ENCODE measurements around the gene PGLYRP4. TPM values are rescaled to one million over a fixed set of nuclear protein-coding genes. Genes with fewer than 3 reads are reported as not detected.

Gene PGLYRP4
- total and polyA plus RNA-seq, 2 donors from 2014 or later: not detected

- DNase-seq: no peak
- Histone ChIP-seq H3K4me1 (ENCODE audit: control insufficient read depth in 2 of 3, insufficient read depth in 2 of 3, low read depth in 1 of 3, low read length in 3 of 3) (no peaks in the 10 kb centered on the region), H3K9ac (ENCODE audit: low read length in 3 of 3) (no peak overlapping the region), H3K27ac (ENCODE audit: low read depth in 2 of 2, low read length in 2 of 2) (no peak overlapping the region), H3K27me3 (ENCODE audit: control insufficient read depth, insufficient read depth, low read length) (no peaks in the 10 kb centered on the region), H3K9me3 (ENCODE audit: control insufficient read depth in 2 of 3, insufficient read depth in 1 of 3, low read length in 3 of 3) (no peaks in the 10 kb centered on the region), H3K4me3 (ENCODE audit: low read length in 3 of 3) (no peak overlapping the region), H3K36me3 (ENCODE audit: control insufficient read depth in 2 of 3, insufficient read depth in 3 of 3, low read length in 3 of 3) (no peaks in the 10 kb centered on the region)
- FAIRE-seq: no peak
- intact Hi-C loops (cut with DNase I): no loop called here
- no peak for TF ChIP-seq CTCF (IDR thresholded peaks at IDR 0.05; ENCODE audit: borderline replicate concordance, extremely low read depth, insufficient read depth)
These were observed 48.6 kb upstream of the PGLYRP4 start for GRCh38 chr1:153397051-153397923.

GRCh38 chr1:153396461-153396860, 47.8 kb upstream of the PGLYRP4 start:
- no peak overlapping the region for H3K9ac ChIP-seq (ENCODE audit: low read length in 3 of 3)

GRCh38 chr1:153395776-153396175, 47.1 kb upstream of the PGLYRP4 start:
- no peaks in the 10 kb centered on the region for H3K36me3 ChIP-seq (ENCODE audit: control insufficient read depth in 2 of 3, insufficient read depth in 3 of 3, low read length in 3 of 3)
- H3K9ac ChIP-seq (ENCODE audit: low read length in 3 of 3): no peak overlapping the region
- H3K27ac ChIP-seq (ENCODE audit: low read depth in 2 of 2, low read length in 2 of 2): no peak overlapping the region
- no peak overlapping the region for H3K4me3 ChIP-seq (ENCODE audit: low read length in 3 of 3)
- no peaks in the 10 kb centered on the region for H3K4me1 ChIP-seq (ENCODE audit: control insufficient read depth in 2 of 3, insufficient read depth in 2 of 3, low read depth in 1 of 3, low read length in 3 of 3)
- no peak for TF ChIP-seq CTCF (IDR thresholded peaks at IDR 0.05; ENCODE audit: borderline replicate concordance, extremely low read depth, insufficient read depth)
- H3K27me3 ChIP-seq (ENCODE audit: control insufficient read depth, insufficient read depth, low read length): no peaks in the 10 kb centered on the region
- FAIRE-seq: no peak
- intact Hi-C loops (cut with DNase I): no loop called here
- no peaks in the 10 kb centered on the region for H3K9me3 ChIP-seq (ENCODE audit: control insufficient read depth in 2 of 3, insufficient read depth in 1 of 3, low read length in 3 of 3)
- no peak for DNase-seq

More at GRCh38 chr1:153396461-153396860, 47.8 kb upstream of the PGLYRP4 start:
- Histone ChIP-seq H3K27ac (ENCODE audit: low read depth in 2 of 2, low read length in 2 of 2) (no peak overlapping the region), H3K9me3 (ENCODE audit: control insufficient read depth in 2 of 3, insufficient read depth in 1 of 3, low read length in 3 of 3) (no peaks in the 10 kb centered on the region), H3K4me1 (ENCODE audit: control insufficient read depth in 2 of 3, insufficient read depth in 2 of 3, low read depth in 1 of 3, low read length in 3 of 3) (no peaks in the 10 kb centered on the region), H3K36me3 (ENCODE audit: control insufficient read depth in 2 of 3, insufficient read depth in 3 of 3, low read length in 3 of 3) (no peaks in the 10 kb centered on the region), H3K27me3 (ENCODE audit: control insufficient read depth, insufficient read depth, low read length) (no peaks in the 10 kb centered on the region), H3K4me3 (ENCODE audit: low read length in 3 of 3) (no peak overlapping the region)
- no peak for FAIRE-seq
- no peak for DNase-seq
- TF ChIP-seq CTCF (IDR thresholded peaks at IDR 0.05; ENCODE audit: borderline replicate concordance, extremely low read depth, insufficient read depth): no peak
- intact Hi-C loops (cut with DNase I): no loop called here

Data from kidney (tissue), 14 donors.